ENCODE data around the gene COQ10B.

- TF ChIP-seq CTCF (conservative IDR thresholded peaks at IDR 0.05; ENCODE audit: low read depth, low read length) (no peak), EZH2 (IDR thresholded peaks at IDR 0.05; ENCODE audit: low read length, unreplicated experiment) (no peak)
These were observed 16.0 kb upstream of the COQ10B start for GRCh38 chr2:197437380-197437779.
